Measurements from ENCODE around the gene TGIF2. TPM values are rescaled to one million over a fixed set of nuclear protein-coding genes. Genes with fewer than 3 reads are reported as not detected.

TGIF2 gene
- total RNA-seq, 1 donor from 2014 or later, result 50.6 TPM

DNA sequence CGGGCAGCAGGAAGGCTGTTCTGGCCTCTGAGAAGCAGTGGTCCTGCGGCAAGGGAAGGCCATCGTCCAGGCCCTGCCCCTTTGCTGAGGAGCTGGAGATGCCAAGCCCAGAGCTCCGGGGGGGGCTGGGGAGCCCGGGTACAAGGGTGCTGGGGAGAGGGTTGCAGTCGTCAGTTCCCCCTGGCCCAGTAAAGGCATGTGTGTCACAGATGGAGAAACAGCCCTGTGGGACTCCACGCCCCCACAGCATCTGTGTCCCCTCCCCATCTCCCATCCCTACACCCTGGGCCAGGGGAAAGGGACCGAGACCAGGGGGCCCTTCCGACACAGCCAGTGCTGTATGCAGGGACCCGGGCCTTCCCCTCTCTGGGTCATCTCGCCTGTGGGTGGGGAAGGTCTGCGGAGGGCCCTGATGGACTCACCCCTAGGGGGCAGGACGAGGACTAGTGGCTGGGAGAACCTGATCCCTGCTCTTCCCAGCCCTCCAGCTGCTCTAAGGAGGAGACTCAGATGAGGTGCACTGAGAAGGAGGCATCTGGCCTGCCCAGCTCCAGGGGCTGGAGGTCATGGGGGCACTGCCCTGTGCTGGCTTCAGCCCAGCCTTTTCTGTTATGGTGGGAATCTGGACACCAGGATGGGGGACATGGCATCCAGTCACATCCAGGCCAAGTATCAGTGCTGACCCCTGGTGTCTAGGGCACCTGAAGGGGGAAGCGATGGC lies 31.5 kb upstream of the TGIF2 start:
- no peak overlapping the region for H3K4me3 Mint-ChIP-seq (ENCODE audit: low read depth)
- H3K27me3 Mint-ChIP-seq (ENCODE audit: low read depth), result no peaks in the 10 kb centered on the region
- H3K9me3 Mint-ChIP-seq, result no peaks in the 10 kb centered on the region
- no peaks in the 10 kb centered on the region for H3K36me3 Mint-ChIP-seq (ENCODE audit: low read depth)
- intact Hi-C loops (cut with micrococcal nuclease), result no loop called here
- DNase-seq (ENCODE audit: low spot score), result no peak
- no peaks in the 10 kb centered on the region for H3K4me1 Mint-ChIP-seq (ENCODE audit: low read depth)
- H3K27ac Mint-ChIP-seq, result no peak overlapping the region

- intact Hi-C loops (cut with micrococcal nuclease), result no loop called here
- DNase-seq (ENCODE audit: low spot score), result no peak
- Mint-ChIP-seq H3K9me3 (no peaks in the 10 kb centered on the region), H3K27me3 (ENCODE audit: low read depth) (no peaks in the 10 kb centered on the region), H3K4me1 (ENCODE audit: low read depth) (no peaks in the 10 kb centered on the region), H3K4me3 (ENCODE audit: low read depth) (no peak overlapping the region), H3K36me3 (ENCODE audit: low read depth) (no peaks in the 10 kb centered on the region), H3K27ac (no peak overlapping the region)
These were observed 30.7 kb upstream of the TGIF2 start for GRCh38 chr20:36542516-36543183.

DNA sequence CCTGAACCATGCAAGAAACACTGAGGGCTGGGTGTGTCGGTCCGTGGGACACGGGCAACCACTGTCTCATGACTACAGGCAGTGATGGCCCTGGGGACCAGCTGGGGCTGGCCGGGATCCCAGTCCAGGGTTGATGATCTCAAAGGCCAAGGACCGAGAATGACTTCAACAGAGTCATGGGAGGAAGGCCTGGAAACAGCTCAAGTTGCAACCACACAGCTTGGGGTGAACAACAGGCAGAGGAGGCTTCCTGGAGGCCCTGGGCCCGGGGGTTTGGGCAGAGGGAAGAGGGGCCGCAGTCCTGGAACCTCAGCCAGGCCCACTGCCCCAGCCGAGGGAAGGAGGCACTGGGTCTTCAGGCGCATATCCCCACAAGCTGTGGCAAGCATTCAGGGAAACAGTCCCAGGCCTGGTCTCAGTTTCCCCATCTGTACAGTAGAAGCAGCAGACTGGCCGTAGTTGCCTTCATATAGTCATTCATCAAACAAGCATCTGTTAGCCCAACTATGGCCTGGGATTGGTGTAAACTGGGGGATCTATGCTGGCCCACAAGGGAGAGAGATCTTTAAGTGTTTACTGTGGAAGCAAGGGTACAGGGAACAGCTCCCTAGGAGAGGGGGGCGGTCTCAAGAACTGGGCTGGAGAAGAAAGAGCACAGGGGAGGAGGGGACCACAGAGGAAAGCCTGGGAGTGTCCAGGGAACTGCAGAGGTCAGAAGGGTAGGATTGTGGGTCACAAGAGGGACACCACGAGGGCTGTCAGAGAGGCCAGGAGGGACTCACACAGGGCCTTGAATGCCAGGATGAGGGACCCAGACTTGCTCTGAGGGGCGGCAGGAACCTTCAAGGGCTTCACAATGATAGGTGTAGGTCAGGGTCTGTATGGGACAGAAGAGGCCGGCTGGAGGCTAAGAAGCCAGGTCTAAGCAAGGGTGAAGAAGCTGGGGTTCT lies 29.9 kb upstream of the TGIF2 start:
- Mint-ChIP-seq H3K27me3 (ENCODE audit: low read depth) (no peaks in the 10 kb centered on the region), H3K27ac (no peak overlapping the region), H3K4me3 (ENCODE audit: low read depth) (no peak overlapping the region), H3K9me3 (no peaks in the 10 kb centered on the region), H3K4me1 (ENCODE audit: low read depth) (no peaks in the 10 kb centered on the region), H3K36me3 (ENCODE audit: low read depth) (no peaks in the 10 kb centered on the region)
- DNase-seq (ENCODE audit: low spot score), result no peak
- intact Hi-C loops (cut with micrococcal nuclease), result no loop called here

DNA sequence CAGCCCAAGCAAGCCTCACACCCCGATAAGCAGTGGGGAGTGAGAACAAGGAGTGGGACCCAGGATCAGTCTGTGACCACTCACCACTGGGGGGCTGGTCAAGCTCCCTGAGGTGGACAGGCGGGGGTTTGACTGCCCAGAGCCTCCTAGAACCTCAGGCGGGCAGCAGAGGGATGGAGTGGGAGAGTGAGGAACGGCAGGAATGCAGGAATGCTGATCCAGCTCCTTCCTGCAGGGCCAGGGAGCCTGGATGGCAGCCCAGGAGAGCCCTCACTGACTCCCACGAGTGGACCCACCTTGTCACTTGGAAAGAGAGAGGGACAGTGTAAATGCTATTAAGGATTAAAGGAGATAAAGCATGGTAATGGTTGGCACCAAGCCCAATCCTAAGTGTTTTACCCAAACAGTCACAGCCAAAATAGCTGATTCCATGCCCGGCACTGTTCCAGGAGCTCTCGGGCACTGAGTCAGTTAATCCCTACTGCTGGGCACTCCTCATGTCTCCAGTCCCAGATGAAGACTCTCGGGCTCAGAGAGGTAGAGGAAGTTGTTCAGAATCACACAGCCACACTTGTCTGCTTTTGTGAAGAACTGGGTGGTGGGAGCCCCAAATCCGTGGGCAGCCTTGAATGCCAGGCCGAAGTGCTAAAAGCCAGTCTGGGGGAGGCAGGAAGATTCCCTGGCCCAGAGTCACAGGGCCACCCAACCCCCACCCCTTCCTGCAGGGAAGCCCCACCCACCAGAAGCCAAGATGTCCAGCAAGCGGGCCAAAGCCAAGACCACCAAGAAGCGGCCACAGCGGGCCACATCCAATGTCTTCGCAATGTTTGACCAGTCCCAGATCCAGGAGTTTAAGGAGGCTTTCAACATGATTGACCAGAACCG lies 29.0 kb upstream of the TGIF2 start:
- H3K9me3 Mint-ChIP-seq, result no peaks in the 10 kb centered on the region
- intact Hi-C loops (cut with micrococcal nuclease), result no loop called here
- no peaks in the 10 kb centered on the region for H3K4me1 Mint-ChIP-seq (ENCODE audit: low read depth)
- H3K27me3 Mint-ChIP-seq (ENCODE audit: low read depth), result no peaks in the 10 kb centered on the region
- no peak overlapping the region for H3K27ac Mint-ChIP-seq
- H3K4me3 Mint-ChIP-seq (ENCODE audit: low read depth), result no peak overlapping the region
- H3K36me3 Mint-ChIP-seq (ENCODE audit: low read depth), result no peaks in the 10 kb centered on the region
- no peak for DNase-seq (ENCODE audit: low spot score)

DNA sequence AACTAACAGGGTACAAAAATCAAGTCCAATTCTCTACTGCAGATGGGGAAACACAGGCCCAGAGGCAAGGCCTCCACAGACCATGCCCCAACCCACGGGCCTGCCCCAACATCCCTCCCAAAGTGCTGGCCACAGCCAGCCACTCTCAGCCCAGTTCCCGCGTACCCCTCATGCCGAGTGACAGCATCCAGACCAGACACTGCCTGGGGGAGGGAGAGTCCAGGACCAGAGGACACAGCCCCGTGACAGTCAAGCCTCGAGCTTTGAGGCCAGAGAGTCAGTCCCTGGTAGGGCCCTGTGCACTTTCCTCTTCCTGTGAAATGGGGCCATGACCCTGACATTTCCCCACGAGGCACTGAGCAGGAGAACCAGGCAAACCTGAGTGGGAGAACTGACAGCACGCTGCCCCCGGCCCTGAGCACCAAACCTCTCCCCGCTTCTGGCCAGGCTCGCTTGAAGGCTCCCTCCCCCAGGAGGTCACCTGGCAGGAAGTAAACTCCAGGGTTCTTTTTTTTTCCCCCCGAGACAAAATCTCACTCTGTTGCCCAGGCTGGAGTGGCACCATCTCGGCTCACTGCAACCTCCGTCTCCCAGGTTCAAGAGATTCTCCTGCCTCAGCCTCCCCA lies 27.2 kb upstream of the TGIF2 start:
- Mint-ChIP-seq H3K27me3 (ENCODE audit: low read depth) (no peaks in the 10 kb centered on the region), H3K4me1 (ENCODE audit: low read depth) (no peaks in the 10 kb centered on the region), H3K4me3 (ENCODE audit: low read depth) (no peak overlapping the region), H3K36me3 (ENCODE audit: low read depth) (no peaks in the 10 kb centered on the region), H3K9me3 (no peaks in the 10 kb centered on the region), H3K27ac (no peak overlapping the region)
- intact Hi-C loops (cut with micrococcal nuclease), result no loop called here
- DNase-seq (ENCODE audit: low spot score), result no peak

GRCh38 chr20:36547186-36548005 lies 26.0 kb upstream of the TGIF2 start:
- intact Hi-C loops (cut with micrococcal nuclease), result no loop called here
- no peak overlapping the region for H3K4me3 Mint-ChIP-seq (ENCODE audit: low read depth)
- H3K4me1 Mint-ChIP-seq (ENCODE audit: low read depth), result no peaks in the 10 kb centered on the region
- H3K27ac Mint-ChIP-seq, result no peak overlapping the region
- H3K27me3 Mint-ChIP-seq (ENCODE audit: low read depth), result no peaks in the 10 kb centered on the region
- DNase-seq (ENCODE audit: low spot score), result no peak
- no peaks in the 10 kb centered on the region for H3K36me3 Mint-ChIP-seq (ENCODE audit: low read depth)
- H3K9me3 Mint-ChIP-seq, result no peaks in the 10 kb centered on the region

GRCh38 chr20:36548006-36548315 lies 25.4 kb upstream of the TGIF2 start:
- DNase-seq (ENCODE audit: low spot score), result no peak
- no peak overlapping the region for H3K27ac Mint-ChIP-seq

DNA sequence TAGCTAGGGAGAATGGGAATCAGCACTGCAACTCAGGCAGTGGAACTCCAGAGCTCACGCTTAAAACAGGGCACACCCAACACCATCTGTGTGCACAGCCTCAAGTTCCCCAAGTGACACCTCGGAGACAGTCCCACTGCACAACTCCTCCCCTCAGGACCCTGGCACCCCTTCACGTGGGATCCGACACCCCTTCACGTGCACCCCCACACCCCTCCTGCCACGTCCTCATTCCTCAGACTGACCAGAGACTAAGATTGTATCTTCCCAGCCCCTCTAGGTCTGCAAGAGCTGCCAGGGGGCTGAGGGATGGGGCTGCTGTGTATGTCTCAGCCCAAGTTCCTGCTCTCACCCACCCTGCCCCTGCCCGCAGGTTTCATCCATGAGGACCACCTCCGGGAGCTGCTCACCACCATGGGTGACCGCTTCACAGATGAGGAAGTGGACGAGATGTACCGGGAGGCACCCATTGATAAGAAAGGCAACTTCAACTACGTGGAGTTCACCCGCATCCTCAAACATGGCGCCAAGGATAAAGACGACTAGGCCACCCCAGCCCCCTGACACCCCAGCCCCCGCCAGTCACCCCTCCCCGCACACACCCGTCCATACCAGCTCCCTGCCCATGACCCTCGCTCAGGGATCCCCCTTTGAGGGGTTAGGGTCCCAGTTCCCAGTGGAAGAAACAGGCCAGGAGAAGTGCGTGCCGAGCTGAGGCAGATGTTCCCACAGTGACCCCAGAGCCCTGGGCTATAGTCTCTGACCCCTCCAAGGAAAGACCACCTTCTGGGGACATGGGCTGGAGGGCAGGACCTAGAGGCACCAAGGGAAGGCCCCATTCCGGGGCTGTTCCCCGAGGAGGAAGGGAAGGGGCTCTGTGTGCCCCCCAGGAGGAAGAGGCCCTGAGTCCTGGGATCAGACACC lies 24.4 kb upstream of the TGIF2 start:
- H3K9me3 Mint-ChIP-seq, result no peaks in the 10 kb centered on the region

More at GRCh38 chr20:36548006-36548315, 25.4 kb upstream of the TGIF2 start:
- no peaks in the 10 kb centered on the region for H3K36me3 Mint-ChIP-seq (ENCODE audit: low read depth)
- H3K27me3 Mint-ChIP-seq (ENCODE audit: low read depth), result no peaks in the 10 kb centered on the region
- intact Hi-C loops (cut with micrococcal nuclease), result no loop called here
- H3K4me3 Mint-ChIP-seq (ENCODE audit: low read depth), result no peak overlapping the region
- no peaks in the 10 kb centered on the region for H3K9me3 Mint-ChIP-seq
- H3K4me1 Mint-ChIP-seq (ENCODE audit: low read depth), result no peaks in the 10 kb centered on the region

GRCh38 chr20:36549628-36549941 lies 23.8 kb upstream of the TGIF2 start:
- Mint-ChIP-seq H3K27me3 (ENCODE audit: low read depth) (no peaks in the 10 kb centered on the region), H3K4me3 (ENCODE audit: low read depth) (no peak overlapping the region), H3K9me3 (no peaks in the 10 kb centered on the region), H3K4me1 (ENCODE audit: low read depth) (peaks cover 2% of the 10 kb centered on the region), H3K27ac (no peak overlapping the region), H3K36me3 (ENCODE audit: low read depth) (no peaks in the 10 kb centered on the region)
- intact Hi-C loops (cut with micrococcal nuclease), result no loop called here
- DNase-seq (ENCODE audit: low spot score), result no peak

More for the DNA sequence above, 24.4 kb upstream of the TGIF2 start:
- no peak for DNase-seq (ENCODE audit: low spot score)
- H3K27ac Mint-ChIP-seq, result no peak overlapping the region
- H3K36me3 Mint-ChIP-seq (ENCODE audit: low read depth), result no peaks in the 10 kb centered on the region
- no peak overlapping the region for H3K4me3 Mint-ChIP-seq (ENCODE audit: low read depth)
- peaks cover 2% of the 10 kb centered on the region for H3K4me1 Mint-ChIP-seq (ENCODE audit: low read depth)
- intact Hi-C loops (cut with micrococcal nuclease), result no loop called here
- no peaks in the 10 kb centered on the region for H3K27me3 Mint-ChIP-seq (ENCODE audit: low read depth)

GRCh38 chr20:36549942-36550789 lies 23.2 kb upstream of the TGIF2 start:
- no peak overlapping the region for H3K27ac Mint-ChIP-seq
- peaks cover 2% of the 10 kb centered on the region for H3K4me1 Mint-ChIP-seq (ENCODE audit: low read depth)
- intact Hi-C loops (cut with micrococcal nuclease), result no loop called here
- no peak for DNase-seq (ENCODE audit: low spot score)
- no peaks in the 10 kb centered on the region for H3K9me3 Mint-ChIP-seq
- H3K36me3 Mint-ChIP-seq (ENCODE audit: low read depth), result no peaks in the 10 kb centered on the region
- H3K4me3 Mint-ChIP-seq (ENCODE audit: low read depth), result no peak overlapping the region
- H3K27me3 Mint-ChIP-seq (ENCODE audit: low read depth), result no peaks in the 10 kb centered on the region
